HepG2 (cell line): Measurements from ENCODE around the gene MTA1. TPM values are rescaled to one million over a fixed set of nuclear protein-coding genes. Genes with fewer than 3 reads are reported as not detected.

Experiments
- CBX2 ChIP-seq, 2 experiments: fragments of 200-600 bp in 1 of 2; sonication (generic); formaldehyde crosslinking in 1 of 2; IDR thresholded peaks; 2 replicates each; pipeline versions ENCODE4 v1.7.0 to v1.8.1; 2018 to 2022; ENCODE audit warnings: low read depth in 2 of 2, low read length in 1 of 2, mild to moderate bottlenecking in 1 of 2, missing genetic modification reagents in 1 of 2
- E2F2 ChIP-seq: sonication (generic); formaldehyde crosslinking; IDR thresholded peaks from 2 replicates; pipeline ENCODE4 v1.4.0; 2020; ENCODE audit warnings: missing genetic modification reagents, borderline replicate concordance
- GABPA ChIP-seq, 2 experiments: IDR thresholded peaks; 2 replicates each; pipeline ENCODE4 v1.6.1; 2011 to 2016; ENCODE audit warnings: low read depth in 2 of 2, low read length in 1 of 2, missing biosample characterization in 1 of 2, missing genetic modification characterization in 1 of 2
- GPN1 ChIP-seq: sonication (generic); formaldehyde crosslinking; IDR thresholded peaks from 2 replicates; pipeline ENCODE4 v1.5.1; 2020; ENCODE audit warnings: missing genetic modification reagents, borderline replicate concordance
- IRF2 ChIP-seq: IDR thresholded peaks from 2 replicates; pipeline ENCODE4 v1.6.1; 2018; ENCODE audit warnings: missing genetic modification reagents, missing compliant biosample characterization
- POGZ ChIP-seq: sonication (generic); formaldehyde crosslinking; IDR thresholded peaks from 2 replicates; pipeline ENCODE4 v1.4.0; 2020; ENCODE audit warnings: mild to moderate bottlenecking, missing genetic modification reagents
- POLR2G ChIP-seq: fragments of 200-400 bp; formaldehyde crosslinking; IDR thresholded peaks from 2 replicates; pipeline ENCODE4 v1.6.1; 2018; ENCODE audit warnings: mild to moderate bottlenecking, low read depth, low read length, moderate library complexity
- RORA ChIP-seq: sonication (generic); formaldehyde crosslinking; IDR thresholded peaks from 2 replicates; pipeline ENCODE4 v1.5.0; 2020; ENCODE audit warnings: mild to moderate bottlenecking, missing genetic modification reagents, moderate library complexity
- SKIL ChIP-seq: sonication (generic); formaldehyde crosslinking; IDR thresholded peaks from 2 replicates; pipeline ENCODE4 v1.8.0; 2022; ENCODE audit warnings: missing genetic modification reagents, mild to moderate bottlenecking, moderate library complexity, borderline replicate concordance
- THAP9 ChIP-seq: sonication (generic); formaldehyde crosslinking; IDR thresholded peaks from 2 replicates; pipeline ENCODE4; 2020; ENCODE audit warnings: missing genetic modification reagents, mild to moderate bottlenecking, borderline replicate concordance
- ZFP36L2 ChIP-seq: sonication (generic); formaldehyde crosslinking; IDR thresholded peaks from 2 replicates; pipeline ENCODE4 v1.4.0; 2020; ENCODE audit warnings: missing genetic modification reagents
- ZNF335 ChIP-seq: sonication (generic); formaldehyde crosslinking; IDR thresholded peaks from 2 replicates; pipeline ENCODE4 v1.4.0; 2020; ENCODE audit warnings: missing genetic modification reagents
- ZNF441 ChIP-seq: sonication (generic); formaldehyde crosslinking; IDR thresholded peaks from 2 replicates; pipeline ENCODE4 v1.7.0; 2021; ENCODE audit warnings: missing genetic modification reagents, borderline replicate concordance
- ZNF496 ChIP-seq: sonication (generic); formaldehyde crosslinking; IDR thresholded peaks from 2 replicates; pipeline ENCODE4 v1.8.1; 2023; ENCODE audit warnings: mild to moderate bottlenecking, moderate library complexity, missing genetic modification reagents; ENCODE audit not compliant: insufficient replicate concordance
- ZNF574 ChIP-seq: sonication (generic); formaldehyde crosslinking; IDR thresholded peaks from 2 replicates; pipeline ENCODE4 v1.4.0; 2020; ENCODE audit warnings: missing genetic modification reagents
- polyA plus RNA-seq, 8 experiments: library from polyadenylated mRNA; depleted of rRNA in 3 of 8; stranded (reverse) in 7 of 8; unstranded in 1 of 8; fragments of >200 nt; fragmentation: Illumina TruSeq in 4 of 8; extraction: Trizol in 4 of 8; gene quantifications; 2 replicates each; pipeline versions ENCODE4 v1.2.1 to v1.2.3, GENCODE V29; 2011 to 2016; ENCODE audit warnings: low read depth in 4 of 8, missing spikeins in 1 of 8, mixed read lengths in 1 of 8; ENCODE audit not compliant: insufficient read depth in 1 of 8
- total RNA-seq, 5 experiments: library from RNA; depleted of rRNA; stranded (reverse); fragments of >200 nt; fragmentation: Illumina TruSeq; extraction: Trizol; gene quantifications; 2 replicates each; pipeline ENCODE4 v1.2.3, GENCODE V29; 2016; ENCODE audit warnings: low read depth in 1 of 5

Gene MTA1
- total and polyA plus RNA-seq, 2 of the 13 experiments (the other 11 are each of a cell fraction or from before 2014, with no cell fraction given), result 35.2 to 85.8 TPM

- TF ChIP-seq SKIL (peak; percentile 69; the same call in 1 of the 2 replicates), GABPA (IDR thresholded peaks at IDR 0.05; ENCODE audit: low read depth, low read length) (peak; percentile 39), GABPA (CRISPR knock-in tag; IDR thresholded peaks at IDR 0.05; ENCODE audit: low read depth) (peak; percentile 29; the same call in 1 of the 2 replicates), ZNF496 (CRISPR knock-in tag) (no peak), ZNF335 (CRISPR knock-in tag) (peak; percentile 16; the same call in 1 of the 2 replicates), IRF2 (CRISPR knock-in tag) (no peak; the same call in 1 of the 2 replicates), ZFP36L2 (CRISPR knock-in tag) (0 out of 2 replicates have a peak, but pooled peaks have one; percentile 48), THAP9 (peak; percentile 76; the same call in 1 of the 2 replicates), ZNF441 (CRISPR knock-in tag) (peak; percentile 35; the same call in 1 of the 2 replicates), POGZ (no peak), E2F2 (CRISPR knock-in tag) (no peak), CBX2 (IDR thresholded peaks at IDR 0.05; ENCODE audit: low read depth, low read length) (no peak), CBX2 (CRISPR knock-in tag; IDR thresholded peaks at IDR 0.05; ENCODE audit: low read depth) (0 out of 2 replicates have a peak, but pooled peaks have one; percentile 68), ZNF574 (peak; percentile 43), GPN1 (CRISPR knock-in tag) (no peak), RORA (CRISPR knock-in tag) (no peak), POLR2G (peak; percentile 77)
Measured at GRCh38 chr14:105419195-105420091, at the start of gene MTA1 (continued).
